Right lobe of liver (tissue), 4 donors: ENCODE data around the gene COX17.

Source experiments
- POLR2A ChIP-seq: fragments of 450-650 bp; IDR thresholded peaks from one replicate; pipeline ENCODE4 v1.6.1; 2017; ENCODE audit warnings: antibody characterized with exemption, mild to moderate bottlenecking
- TF ChIP-seq, protein P1 (sequence below), 4 donors: fragments of 200-600 bp in 3 of 4; fragments of 450-650 bp in 1 of 4; IDR thresholded peaks; one replicate each; pipeline versions ENCODE4 v1.5.1 to v1.8.0; 2016 to 2022; ENCODE audit warnings: antibody characterized with exemption in 4 of 4, mild to moderate bottlenecking in 2 of 4
- donor health status: DM: no; HTN: no; CAD: no.
- donor health status: DM: no; HTN: no; CAD: no.
- donor health status: DM: no; HTN: yes; CAD: no.

GRCh38 chr3:119628390-119628789 lies 48.8 kb downstream of the COX17 start:
- TF ChIP-seq, protein P1, sequence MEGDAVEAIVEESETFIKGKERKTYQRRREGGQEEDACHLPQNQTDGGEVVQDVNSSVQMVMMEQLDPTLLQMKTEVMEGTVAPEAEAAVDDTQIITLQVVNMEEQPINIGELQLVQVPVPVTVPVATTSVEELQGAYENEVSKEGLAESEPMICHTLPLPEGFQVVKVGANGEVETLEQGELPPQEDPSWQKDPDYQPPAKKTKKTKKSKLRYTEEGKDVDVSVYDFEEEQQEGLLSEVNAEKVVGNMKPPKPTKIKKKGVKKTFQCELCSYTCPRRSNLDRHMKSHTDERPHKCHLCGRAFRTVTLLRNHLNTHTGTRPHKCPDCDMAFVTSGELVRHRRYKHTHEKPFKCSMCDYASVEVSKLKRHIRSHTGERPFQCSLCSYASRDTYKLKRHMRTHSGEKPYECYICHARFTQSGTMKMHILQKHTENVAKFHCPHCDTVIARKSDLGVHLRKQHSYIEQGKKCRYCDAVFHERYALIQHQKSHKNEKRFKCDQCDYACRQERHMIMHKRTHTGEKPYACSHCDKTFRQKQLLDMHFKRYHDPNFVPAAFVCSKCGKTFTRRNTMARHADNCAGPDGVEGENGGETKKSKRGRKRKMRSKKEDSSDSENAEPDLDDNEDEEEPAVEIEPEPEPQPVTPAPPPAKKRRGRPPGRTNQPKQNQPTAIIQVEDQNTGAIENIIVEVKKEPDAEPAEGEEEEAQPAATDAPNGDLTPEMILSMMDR (IDR thresholded peaks at IDR 0.05): no peak
- TF ChIP-seq POLR2A: no peak
